ENCODE measurements around the gene MAMLD1. TPM values are rescaled to one million over a fixed set of nuclear protein-coding genes. Genes with fewer than 3 reads are reported as not detected.

MAMLD1 gene
- total RNA-seq, 1 donor from 2014 or later: 0.72 TPM

DNA sequence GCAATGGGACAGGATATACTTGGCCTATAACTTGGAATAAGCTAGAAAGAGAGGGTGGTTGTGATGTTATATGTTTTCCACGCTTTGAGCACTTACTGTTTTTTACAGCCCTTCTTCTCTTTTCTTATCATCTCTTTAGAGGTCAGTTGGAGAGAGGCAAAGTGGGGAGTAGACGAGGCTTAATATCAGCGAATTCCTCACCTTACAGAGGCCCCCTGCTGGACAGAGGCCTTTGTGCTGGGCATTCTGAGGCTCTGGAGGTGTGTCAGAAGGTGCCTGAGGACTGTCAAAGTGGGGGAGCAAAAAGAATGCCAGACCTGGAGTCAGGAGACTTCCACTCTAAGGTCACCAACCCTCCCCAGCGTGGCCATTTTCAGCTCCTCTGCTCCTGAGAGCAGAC lies 42.5 kb downstream of the MAMLD1 start:
- DNase-seq (ENCODE audit: low spot score): no peak

DNA sequence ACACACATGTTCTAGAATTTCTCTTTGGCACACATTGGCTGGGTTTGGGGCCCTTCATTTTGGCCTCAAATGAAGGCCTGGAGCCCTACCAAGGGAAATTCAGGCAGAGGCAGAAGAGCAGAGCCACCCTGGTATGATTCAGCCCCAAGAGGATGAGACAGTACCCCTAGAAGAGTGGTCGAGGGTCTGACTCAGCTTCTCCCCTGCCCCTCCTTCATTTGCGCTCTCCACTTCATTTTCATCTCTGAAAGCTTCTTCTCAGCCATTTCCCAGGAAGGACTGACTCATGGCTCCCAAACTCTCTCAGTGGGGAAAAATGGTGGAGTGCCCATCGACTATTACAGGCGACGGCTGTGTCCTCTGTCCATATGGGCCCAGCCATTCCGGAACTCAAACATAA lies 43.5 kb downstream of the MAMLD1 start:
- DNase-seq (ENCODE audit: low spot score): no peak

DNA sequence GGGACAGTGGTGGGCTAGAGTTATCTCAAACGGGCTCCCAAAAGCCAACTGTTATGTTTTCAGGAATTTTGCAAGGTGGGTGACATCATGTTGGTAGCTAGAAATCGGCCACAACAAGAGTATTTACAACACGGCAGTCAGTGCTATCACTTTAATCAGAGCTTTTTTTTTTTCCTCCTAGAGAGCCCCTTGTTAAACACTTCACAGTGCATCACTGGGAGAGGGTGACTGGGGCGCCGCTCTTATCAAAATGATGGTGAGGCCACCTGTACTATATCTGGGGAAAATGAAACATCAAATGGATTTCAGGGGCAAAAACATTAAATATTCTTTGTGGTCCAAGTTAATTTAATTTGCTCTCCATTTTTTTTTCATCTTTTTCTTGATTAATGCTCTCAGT lies 44.9 kb downstream of the MAMLD1 start:
- no peak for DNase-seq (ENCODE audit: low spot score)

DNA sequence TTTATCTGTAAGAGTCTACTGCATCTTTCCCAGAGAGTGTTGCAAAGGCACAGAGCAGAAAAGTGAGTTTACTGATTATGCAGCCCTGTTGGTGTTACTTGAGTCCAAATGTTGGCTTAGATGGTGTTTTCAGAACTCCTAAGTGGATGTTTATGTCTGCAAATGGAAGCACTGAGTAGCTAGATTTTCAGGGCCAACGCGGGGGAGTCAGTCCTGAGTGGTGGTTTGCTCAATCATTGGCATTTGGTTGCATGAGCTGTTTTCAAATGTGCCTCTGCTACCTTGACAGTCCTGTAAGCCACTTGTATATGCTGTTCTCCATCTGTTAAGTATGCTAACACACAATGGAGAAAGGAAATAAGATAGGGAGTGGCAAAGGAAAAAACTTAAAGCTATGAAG lies 45.4 kb downstream of the MAMLD1 start:
- DNase-seq (ENCODE audit: low spot score): no peak

DNA sequence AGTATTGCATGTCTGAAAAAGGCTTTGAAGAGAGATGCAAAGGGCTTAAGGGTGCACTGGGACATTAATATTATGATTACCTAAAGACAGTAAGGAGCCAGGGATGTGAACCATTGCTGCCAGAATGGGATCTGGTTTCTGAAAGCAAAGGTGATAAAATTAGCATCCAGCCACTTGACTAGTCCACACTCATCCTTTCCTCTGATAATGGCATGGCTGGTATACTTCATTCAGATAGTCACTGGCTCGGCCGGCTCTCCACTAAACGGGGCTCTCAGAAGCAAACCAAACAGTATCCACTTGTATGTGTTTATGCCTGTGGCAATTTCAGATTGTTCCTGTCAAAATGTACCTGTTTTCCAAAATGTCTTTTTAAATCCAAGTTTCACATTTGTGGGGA lies 46.4 kb downstream of the MAMLD1 start:
- DNase-seq (ENCODE audit: low spot score): peak; percentile 0

DNA sequence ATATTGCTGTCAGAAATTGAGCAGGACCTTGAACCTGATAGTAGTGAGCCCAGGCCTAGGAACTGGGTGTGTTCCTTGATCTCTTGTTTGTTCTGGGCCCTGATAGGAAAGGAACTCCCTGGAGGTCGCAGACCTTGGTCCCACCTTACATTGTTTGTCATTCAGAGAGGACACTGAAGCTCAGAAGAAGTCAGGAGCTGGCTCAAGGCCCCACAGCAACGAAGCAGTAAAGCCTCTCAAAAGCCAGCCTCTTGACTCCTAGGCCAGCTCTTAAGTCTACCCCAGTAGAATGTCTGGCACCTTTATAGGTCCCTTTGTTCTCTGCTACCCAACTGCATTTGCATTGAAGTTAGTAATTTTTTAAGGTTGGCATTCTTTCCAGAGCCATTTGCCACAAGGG lies 46.8 kb downstream of the MAMLD1 start:
- no peak for DNase-seq (ENCODE audit: low spot score)

DNA sequence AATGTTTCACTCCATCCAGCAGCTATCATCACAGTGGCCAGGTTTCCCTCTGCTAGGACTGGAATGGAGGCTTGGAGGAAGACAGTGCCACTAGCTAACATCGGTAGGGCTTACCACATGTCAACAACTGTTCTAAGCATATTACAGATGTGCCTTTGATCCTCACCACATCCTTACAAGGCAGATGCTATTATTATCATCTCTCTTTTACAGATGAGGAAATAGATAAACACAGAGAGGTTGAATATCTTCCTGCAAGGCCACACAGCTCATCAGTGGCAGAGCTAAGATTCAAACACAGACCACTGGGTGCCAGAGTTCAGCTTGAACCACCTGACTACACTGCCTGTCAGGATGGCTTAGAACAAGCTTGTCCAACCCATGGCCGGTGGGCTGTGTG lies 47.4 kb downstream of the MAMLD1 start:
- no peak for DNase-seq (ENCODE audit: low spot score)

DNA sequence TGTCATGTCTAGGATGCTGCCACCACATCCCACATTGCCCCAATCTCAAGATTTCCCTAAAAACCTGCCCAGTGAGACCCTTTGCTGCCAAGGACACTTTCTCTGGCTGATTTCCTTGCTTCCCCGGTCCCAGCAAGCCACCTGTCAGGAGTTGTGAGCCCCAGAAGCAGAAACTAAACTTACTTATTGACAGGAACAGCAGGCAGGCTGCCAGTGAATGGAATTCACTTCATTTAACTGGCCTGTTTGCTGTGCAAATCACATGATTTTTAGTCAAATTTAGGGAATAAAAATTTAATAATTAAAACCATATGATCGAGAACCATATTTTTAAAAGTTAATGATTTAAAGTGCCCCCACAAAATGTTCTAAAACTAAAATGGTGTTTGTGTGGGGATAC lies 48.5 kb downstream of the MAMLD1 start:
- no peak for DNase-seq (ENCODE audit: low spot score)

DNA sequence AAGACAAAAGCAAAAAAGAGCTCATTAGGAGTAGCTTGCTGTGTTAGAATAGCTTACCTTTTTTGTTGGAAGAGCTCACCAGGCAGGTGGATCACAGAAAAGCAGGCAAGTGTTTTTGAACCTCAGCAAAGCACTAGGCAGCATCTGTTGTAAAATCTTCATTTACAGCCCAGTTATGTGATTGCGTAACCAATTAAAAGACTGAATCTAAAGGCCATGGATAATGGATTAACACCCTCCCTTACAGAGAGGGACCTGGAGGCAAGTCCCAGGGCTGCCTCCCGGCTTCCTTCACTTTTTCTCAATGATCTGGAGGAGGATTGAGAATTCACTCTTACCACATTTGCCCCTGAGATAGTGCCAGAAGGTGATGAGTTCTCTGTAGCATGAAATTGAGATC lies 51.1 kb downstream of the MAMLD1 start:
- DNase-seq (ENCODE audit: low spot score): no peak

DNA sequence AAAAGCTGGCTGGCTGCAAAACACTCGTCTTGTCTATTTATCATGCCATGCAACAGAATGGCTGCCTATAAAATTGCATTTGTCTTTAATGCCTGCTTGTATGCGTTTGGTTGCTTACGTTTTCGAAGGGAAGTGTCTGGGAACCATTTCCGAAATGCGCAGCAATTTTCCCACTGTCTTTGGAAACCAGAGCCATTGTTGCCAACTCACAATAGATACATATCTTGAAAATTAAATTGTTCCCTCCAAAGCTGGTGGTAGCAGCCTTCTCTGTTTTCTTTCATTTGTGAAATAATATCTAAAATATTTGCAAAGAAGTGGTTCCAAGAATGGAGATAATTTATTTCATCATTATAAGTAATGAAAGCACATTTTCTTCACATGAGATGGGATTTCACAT lies 53.4 kb downstream of the MAMLD1 start:
- DNase-seq (ENCODE audit: low spot score): no peak

DNA sequence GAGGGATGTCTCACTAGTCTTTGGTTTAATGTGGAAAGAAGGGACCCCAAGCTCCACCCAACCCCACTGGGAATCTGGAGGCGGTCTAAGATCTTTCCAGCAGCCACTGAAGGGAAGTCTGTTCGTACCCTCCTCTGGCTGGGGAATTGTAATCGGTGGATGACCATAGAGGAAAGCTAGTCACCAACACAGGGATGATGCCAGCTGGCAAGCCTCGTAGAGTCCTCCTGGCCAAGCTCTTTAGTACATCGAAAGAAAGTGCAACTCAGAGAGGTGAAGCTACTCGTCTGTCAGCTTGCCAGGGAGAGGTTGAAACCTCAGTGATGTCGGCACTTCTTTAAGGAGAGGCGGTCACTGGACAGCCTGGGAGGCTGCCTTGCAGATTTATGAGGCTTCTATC lies 58.7 kb downstream of the MAMLD1 start:
- DNase-seq (ENCODE audit: low spot score): no peak

DNA sequence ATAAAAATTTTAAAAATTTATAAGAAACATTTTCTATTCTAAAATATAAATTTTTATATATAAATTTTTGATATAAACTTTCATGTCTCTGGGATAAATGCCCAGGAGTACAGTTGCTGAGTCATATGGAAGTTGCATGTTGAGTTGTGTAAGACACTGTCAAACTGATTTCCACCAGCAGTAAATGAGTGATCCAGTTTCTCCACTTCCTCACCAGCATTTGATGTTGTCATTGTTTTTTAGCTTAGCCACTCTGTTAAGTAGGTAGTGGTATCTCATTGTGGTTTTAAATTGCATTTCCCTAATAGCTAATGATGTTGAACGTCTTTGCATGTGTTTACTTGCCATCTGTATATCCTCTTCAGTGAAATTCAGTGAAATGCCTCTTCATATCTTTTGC lies 66.5 kb downstream of the MAMLD1 start:
- no peak for DNase-seq (ENCODE audit: low spot score)

DNA sequence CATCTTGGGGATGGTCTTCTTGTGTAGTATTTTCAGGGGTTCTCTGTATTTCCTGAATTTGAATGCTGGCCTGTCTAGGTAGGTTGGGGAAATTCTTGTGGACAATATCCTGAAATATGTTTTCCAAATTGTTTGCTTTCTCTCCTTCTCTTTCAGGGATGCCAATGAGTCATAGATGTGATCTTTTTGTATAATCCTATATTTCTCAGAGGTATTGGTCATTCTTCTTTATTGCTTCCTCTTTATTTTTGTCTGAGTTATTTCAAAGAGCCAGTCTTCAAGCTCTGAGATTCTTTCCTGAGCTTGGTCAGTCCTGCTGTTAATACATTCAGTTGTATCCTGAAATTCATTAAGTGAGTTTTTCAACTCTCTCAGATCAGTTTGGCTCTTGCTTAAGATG lies 73.1 kb downstream of the MAMLD1 start:
- no peak for DNase-seq (ENCODE audit: low spot score)

DNA sequence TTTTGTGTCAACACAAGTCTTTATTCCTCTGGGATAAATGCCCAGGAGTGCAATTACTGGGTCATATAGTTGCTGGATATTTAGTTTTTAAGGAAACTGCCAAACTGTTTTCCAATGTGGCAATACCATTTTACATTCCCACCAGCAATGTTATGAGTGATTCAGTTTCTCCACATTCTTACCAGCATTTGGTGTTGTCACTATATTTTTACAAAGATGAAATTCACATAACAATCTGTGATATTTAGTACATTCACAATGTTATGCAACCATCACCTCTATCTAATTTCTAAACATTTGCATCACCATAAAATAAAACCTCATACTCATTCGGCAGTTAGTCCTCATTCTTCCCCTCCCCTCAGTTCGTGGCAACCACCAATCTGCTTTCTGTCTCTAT lies 75.0 kb downstream of the MAMLD1 start:
- DNase-seq (ENCODE audit: low spot score): no peak

DNA sequence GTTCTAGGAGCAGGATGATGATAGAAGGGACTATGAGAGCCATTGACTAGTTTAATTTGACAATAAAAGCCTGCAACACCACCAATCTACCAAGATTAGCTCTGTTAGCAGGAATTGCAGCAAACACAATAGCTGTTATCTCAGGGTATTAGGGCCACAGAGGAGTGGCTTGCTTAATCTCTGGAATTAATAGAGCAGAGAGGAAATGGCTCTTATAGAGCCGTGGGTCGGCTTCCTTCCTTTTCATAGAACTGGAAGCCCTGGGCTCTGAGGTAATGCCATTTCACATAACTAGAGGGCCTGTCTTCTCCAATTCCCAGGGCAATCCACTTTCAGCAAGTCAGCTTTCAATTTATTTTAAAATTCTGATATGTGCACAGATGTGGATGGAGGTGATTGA lies 83.0 kb downstream of the MAMLD1 start:
- DNase-seq (ENCODE audit: low spot score): peak; percentile 5

DNA sequence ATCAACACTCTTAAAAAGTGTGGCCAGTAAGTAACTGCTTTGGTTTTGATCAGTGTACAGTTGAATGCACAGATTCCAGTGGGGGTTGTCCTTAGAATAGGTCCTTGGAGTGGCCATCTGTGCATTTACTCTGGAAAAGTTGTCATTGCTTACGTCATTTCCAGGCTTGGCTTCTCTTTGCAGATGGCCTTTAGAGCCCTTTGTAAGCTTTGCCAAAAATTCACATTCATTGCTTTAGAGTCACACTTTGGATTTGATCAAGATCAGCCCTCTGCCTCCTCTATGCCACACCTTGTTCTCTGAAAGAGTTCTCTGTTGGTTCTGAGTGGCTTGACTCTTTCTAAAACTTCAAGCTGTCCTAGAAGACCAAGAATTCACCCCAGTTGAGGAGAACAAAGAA lies 83.9 kb downstream of the MAMLD1 start:
- no peak for DNase-seq (ENCODE audit: low spot score)

DNA sequence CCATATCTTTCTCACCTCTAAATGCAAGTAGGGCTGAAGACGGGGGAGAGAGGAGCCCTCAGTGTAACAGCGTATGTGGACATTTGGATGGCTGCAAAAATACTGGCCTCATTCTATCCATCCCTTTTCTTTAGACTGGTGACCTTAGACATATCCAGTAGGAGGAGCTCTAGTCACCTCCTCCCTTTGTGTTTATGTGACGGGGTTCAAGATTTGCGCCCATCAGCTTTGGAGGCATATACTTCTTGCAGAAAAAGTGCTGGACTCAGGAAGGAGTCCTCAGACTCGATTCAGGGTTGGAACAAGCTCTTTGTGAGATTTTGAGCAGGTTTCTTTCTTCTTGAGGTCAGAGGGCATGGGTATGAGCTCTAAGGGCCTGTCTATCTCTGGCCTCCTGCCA lies 86.2 kb downstream of the MAMLD1 start:
- DNase-seq (ENCODE audit: low spot score): no peak

DNA sequence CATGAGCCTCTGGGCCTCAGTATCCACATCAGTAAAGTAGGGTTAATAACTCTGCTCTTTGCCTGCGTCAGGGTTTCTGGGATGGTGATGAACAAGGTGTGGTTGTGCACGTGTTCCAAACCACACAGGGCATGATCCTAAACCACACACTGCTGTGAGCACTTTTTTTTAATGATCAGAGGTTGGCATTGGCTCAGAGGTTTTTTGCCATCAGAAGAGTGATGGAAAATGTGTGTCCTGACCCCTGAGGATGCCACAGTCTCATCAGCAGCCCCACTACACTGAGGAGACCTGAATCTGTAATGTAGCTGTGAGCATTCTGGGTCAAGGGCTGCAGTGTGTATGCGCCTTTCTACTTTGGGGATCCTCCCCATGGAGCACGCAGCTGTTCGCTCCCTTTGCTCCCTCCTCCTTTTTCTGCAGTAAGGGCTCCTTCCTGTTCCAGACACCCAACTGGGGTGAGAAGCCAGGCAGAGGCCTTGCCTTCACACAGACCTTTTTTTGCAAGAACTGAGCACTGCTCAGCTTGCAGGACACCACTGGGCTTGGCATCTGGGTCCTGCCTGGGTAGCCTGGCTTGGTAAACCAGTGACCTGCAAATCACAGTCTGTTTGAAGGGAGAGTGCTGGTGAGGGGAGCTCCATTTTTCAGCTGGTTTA lies 87.5 kb downstream of the MAMLD1 start:
- DNase-seq (ENCODE audit: low spot score): no peak

DNA sequence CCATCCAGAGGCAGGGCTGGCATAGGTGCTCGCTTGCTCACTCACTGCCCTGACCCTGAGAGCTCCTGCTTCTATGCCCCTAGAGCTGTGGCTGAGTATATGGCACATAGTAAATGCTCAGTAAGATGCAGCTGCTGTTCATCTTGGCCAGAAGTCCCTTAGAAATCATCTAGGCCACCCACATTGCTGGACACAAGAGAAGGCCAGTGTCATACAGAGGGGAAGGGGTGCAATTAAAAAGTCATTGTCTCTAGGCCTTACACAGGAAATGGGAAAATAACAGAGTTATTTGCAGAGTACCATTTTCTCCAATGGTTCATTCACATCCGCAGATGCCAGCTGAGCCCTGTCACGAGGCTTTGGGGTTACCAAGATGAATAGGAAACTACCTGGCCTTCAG lies 88.8 kb downstream of the MAMLD1 start:
- no peak for DNase-seq (ENCODE audit: low spot score)

DNA sequence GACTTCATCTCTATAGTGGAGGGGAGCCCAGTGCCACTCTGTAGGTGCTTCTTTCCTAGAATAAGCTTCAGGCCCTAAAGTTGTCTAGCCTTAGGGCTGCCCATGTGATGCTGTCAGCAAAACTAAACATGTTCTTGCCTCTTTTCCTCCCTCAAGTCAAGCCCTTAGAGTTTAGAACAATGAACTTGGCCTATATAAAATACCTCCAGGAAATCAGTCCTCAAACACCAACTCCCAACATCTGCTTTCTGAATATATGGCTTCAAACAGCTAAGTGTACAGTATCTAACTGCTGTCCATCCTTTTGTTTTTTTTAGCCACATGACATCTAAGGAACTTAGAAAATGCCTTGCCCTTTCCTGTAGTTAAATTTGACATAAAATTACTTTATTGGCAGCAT lies 91.0 kb downstream of the MAMLD1 start:
- no peak for DNase-seq (ENCODE audit: low spot score)

DNA sequence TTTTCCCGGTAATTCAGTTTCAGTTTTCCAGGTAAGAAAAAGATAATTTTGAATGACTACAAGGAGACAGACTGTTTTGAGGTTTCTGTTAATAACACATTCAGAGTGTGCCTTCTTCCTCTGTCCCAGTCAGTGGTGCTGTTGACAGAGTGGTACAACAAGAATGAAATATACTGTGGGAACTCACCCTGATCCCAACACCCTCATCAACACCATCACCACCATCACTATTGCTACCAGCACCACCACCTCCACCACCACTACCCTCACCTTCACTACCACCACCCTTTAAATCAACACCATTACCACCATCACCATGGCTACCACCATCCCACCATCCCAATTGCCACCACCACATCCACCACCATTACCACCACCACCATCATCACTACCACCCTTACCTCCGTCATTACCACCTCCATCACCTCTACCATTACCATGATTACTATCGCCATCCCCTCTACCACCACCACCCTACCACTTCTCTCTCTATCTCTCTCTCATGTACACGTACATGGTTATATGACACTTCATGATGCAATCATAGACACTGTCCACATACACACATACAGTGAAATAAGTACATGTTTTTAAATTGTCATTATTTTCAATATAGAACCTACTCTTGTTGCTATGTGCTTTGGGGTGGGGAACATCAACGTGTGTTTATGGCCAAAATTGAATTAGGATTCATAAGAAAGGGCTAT lies 91.5 kb downstream of the MAMLD1 start:
- DNase-seq (ENCODE audit: low spot score): no peak

DNA sequence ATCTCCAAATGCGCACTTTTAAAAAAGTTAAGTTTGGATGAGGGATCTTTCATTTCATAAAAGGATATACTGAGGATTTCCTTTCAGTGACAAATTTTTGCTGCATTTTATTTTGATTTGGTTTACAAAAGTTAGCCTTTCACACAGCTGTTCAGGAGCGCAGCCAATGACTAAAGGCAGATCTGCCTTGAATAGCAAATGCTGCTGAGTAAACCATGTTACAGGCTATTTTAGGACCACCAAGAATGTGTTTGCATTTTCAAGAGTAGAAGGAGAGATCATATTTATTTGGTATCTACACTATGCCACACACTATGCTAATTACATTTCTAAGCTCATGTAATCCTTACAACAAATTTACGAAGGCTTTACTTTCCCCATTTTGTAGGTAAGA lies 92.1 kb downstream of the MAMLD1 start:
- no peak for DNase-seq (ENCODE audit: low spot score)

DNA sequence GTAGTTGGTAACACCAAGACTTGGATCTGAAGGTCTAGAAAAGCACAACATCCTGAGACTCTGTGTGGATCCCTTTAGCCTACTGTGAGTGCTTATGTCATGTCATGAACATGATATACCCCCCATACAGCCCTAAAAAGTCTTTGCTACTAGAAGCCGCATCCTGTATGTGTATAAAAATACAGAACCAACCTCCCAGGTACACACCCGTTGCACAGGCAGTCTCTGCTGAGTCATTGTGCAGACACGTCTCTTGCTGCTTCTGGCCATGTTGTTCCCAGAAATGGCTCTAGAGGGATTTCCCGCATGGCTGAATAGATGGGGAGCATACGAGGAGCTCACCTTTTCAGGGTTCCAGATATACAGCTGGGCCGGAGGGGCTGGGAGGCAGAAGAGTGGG lies 93.3 kb downstream of the MAMLD1 start:
- DNase-seq (ENCODE audit: low spot score): no peak

DNA sequence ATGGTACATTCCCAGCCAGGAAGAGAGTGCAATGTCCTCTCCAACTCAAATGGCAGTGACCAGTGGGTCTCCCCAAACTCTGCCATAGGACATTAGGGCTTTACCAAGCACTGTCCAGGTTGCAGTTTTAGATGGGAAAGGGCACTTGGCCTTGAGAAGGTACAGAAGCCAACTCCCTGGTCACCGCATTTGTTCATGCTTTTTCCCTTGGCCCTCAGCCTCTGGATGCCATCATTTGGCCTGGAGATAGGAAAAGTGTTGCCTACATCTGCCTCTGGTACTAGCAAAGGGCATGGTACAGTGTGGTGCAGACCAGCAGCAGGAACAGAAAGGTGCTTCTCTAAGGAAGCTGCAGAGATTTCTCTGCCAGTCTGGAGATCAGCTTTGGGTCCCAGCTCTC lies 93.8 kb downstream of the MAMLD1 start:
- DNase-seq (ENCODE audit: low spot score): no peak
